Measurements from ENCODE around the gene ARHGEF37. TPM values are rescaled to one million over a fixed set of nuclear protein-coding genes. Genes with fewer than 3 reads are reported as not detected.
A peak's percentile ranks its signal among the peaks of the same experiment; 100 is the strongest.

Gene ARHGEF37
- polyA plus RNA-seq, 1 experiment: 0.92 TPM

DNA sequence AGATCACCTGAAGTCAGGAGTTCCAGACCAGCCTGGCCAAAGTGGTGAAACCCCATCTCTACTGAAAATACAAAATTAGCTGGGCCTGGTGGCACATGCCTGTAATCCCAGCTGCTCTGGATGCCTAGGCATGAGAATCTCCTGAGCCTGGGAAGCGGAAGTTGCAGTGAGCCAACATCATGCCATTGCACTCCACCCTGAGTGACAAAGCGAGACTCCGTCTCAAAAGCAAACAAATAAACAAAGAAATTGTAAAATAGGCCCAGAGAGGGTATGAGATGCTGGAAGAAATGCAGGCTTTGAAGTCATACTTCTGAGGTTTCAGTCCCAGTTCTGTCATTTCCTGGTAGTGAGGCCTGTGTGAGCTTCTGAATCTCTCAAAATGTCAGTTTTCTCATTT, 5.3 kb upstream of the ARHGEF37 start:
- no peak for DNase-seq (ENCODE audit: low read depth)
- ChIA-PET POLR2A (no interaction called here), CTCF (interaction anchor here (0.6 to 1.9 kb wide), 5 partner anchors 11 to 177 kb away, joined by 3 to 5 read pairs (median 3); no protein-coding TSS in a partner anchor)
- Histone ChIP-seq H3K4me3 (ENCODE audit: low read depth, low read length) (no peak overlapping the region), H3K36me3 (ENCODE audit: control insufficient read depth, insufficient read depth, low read length) (no peaks in the 10 kb centered on the region), H3K27me3 (ENCODE audit: control insufficient read depth, insufficient read depth, low read length) (no peaks in the 10 kb centered on the region)
- TF ChIP-seq, protein P1, sequence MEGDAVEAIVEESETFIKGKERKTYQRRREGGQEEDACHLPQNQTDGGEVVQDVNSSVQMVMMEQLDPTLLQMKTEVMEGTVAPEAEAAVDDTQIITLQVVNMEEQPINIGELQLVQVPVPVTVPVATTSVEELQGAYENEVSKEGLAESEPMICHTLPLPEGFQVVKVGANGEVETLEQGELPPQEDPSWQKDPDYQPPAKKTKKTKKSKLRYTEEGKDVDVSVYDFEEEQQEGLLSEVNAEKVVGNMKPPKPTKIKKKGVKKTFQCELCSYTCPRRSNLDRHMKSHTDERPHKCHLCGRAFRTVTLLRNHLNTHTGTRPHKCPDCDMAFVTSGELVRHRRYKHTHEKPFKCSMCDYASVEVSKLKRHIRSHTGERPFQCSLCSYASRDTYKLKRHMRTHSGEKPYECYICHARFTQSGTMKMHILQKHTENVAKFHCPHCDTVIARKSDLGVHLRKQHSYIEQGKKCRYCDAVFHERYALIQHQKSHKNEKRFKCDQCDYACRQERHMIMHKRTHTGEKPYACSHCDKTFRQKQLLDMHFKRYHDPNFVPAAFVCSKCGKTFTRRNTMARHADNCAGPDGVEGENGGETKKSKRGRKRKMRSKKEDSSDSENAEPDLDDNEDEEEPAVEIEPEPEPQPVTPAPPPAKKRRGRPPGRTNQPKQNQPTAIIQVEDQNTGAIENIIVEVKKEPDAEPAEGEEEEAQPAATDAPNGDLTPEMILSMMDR (IDR thresholded peaks at IDR 0.05; ENCODE audit: insufficient read depth, low read depth, low read length): no peak

DNA sequence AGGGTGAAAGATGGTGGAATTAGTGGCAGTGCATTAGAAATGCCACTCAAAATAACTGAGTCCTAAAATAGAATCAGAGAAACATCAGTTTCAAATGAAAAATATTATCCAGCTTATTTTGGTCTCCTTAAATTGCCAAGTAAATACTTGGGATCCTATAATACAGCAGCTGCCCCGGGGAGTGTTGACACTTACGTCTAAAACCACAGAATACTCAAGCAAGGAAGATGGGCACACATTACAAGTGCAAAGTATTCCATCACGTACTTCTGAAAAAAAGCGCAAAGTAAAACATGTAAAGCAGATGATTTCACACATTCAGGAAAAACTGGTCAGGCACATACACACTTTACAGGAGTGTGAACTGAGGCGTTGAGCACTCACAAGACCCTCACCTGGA, 2.4 kb upstream of the ARHGEF37 start:
- Histone ChIP-seq H3K36me3 (ENCODE audit: control insufficient read depth, insufficient read depth, low read length) (no peaks in the 10 kb centered on the region), H3K27me3 (ENCODE audit: control insufficient read depth, insufficient read depth, low read length) (no peaks in the 10 kb centered on the region), H3K4me3 (ENCODE audit: low read depth, low read length) (no peak overlapping the region)
- DNase-seq (ENCODE audit: low read depth): no peak
- ChIA-PET CTCF (interaction anchor here (0.6 to 2.9 kb wide), 7 partner anchors 8 to 212 kb away, joined by 3 to 11 read pairs (median 3); no protein-coding TSS in a partner anchor), POLR2A (interaction anchor here (0.6 kb wide), 1 partner anchor 166 kb away, joined by 7 read pairs; no protein-coding TSS in a partner anchor)
- TF ChIP-seq, protein P1 (IDR thresholded peaks at IDR 0.05; ENCODE audit: insufficient read depth, low read depth, low read length): no peak

DNA sequence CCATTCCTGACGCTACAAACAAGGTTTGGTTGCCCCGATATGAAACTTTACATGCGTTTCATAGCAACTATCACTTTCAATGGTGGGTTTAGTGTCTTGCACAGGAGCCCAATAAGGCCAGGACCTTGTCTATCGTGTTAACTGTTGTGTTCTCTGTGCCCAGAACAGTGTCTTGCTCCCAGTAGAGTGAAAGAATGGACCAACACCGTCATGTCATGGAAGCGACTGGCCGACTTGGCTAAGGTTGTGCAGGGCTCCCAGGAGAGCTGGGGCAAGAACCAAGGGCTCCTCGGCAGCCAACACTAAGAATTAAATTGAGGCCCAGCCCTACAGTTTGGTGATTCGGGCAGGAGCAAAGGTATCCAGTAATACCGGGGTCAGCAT, 498 bp upstream of the ARHGEF37 start:
- TF ChIP-seq, protein P1 (IDR thresholded peaks at IDR 0.05; ENCODE audit: insufficient read depth, low read depth, low read length): no peak
- H3K27me3 ChIP-seq (ENCODE audit: control insufficient read depth, insufficient read depth, low read length): no peaks in the 10 kb centered on the region
- peak overlapping the region; percentile 39 for H3K4me3 ChIP-seq (ENCODE audit: low read depth, low read length)
- no peaks in the 10 kb centered on the region for H3K36me3 ChIP-seq (ENCODE audit: control insufficient read depth, insufficient read depth, low read length)
- ChIA-PET CTCF (interaction anchor here (0.9 to 2.9 kb wide), 5 partner anchors 25 to 214 kb away, joined by 4 to 10 read pairs (median 8); no protein-coding TSS in a partner anchor), POLR2A (no interaction called here)
- DNase-seq (ENCODE audit: low read depth): no peak

DNA sequence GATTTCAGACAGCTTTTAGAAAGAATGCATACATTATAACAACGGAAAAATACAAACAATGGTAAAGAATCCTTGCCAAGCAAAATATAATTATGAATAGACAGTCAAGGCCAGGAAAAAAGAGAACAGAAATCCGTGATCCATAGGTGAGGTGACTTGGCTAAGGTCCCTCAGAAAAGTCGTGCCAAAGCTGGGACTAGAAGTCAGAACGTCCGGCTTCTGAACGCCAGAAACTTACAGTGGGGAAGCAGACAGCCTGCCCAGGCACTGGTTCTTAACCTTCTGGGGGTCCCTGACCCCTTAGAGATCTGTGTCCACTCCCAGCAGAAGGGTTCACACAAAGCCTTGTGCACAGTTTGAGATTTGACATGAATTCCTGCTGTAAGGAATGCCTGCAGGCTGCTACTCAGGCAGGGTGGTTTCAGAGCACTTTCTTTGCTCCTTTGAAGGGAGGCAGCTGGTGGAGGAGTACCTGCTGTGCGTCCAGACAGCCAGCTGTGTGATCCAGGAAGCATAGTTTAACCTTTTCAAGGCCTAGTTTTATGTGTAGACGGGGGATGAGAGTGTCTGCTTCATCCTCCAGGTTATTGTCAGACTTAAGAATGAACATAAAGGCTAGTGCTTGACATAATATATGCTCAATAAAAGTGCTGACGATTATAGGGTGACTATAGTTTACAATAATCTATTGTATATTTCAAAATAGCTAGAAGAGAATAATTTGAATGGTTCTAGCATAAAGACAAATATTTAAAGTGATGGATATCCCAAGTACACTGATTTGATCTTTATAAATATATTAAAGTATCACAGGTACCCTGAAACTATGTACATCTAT, 852 bp downstream of the ARHGEF37 start:
- POLR2A ChIA-PET: no interaction called here
- CTCF ChIA-PET: interaction anchor here (0.9 to 2.9 kb wide), 6 partner anchors 23 to 214 kb away, joined by 3 to 19 read pairs (median 4); no protein-coding TSS in a partner anchor
- DNase-seq (ENCODE audit: low read depth): no peak
- TF ChIP-seq, protein P1 (IDR thresholded peaks at IDR 0.05; ENCODE audit: insufficient read depth, low read depth, low read length): no peak
- Histone ChIP-seq H3K27me3 (ENCODE audit: control insufficient read depth, insufficient read depth, low read length) (no peaks in the 10 kb centered on the region), H3K4me3 (ENCODE audit: low read depth, low read length) (no peak overlapping the region), H3K36me3 (ENCODE audit: control insufficient read depth, insufficient read depth, low read length) (no peaks in the 10 kb centered on the region)

DNA sequence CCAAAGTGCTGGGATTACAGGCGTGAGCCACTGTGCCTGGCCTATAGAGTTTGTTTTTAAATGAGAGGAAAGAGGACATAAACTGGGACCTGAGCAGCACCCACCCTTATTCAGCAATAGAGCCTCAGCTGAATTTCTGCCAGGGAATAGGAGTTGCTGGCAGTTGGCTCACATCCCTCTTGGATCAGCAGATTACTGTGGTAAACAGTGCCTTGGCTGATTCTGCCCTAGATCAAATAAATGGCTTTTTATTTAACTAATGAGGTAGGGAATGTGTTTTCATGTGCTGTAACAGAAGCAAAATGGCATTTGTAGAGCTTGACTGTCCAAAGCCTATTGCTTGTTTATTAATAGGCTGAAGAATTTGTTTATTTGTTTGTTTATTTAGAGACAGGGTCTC, 2.1 kb downstream of the ARHGEF37 start:
- no peaks in the 10 kb centered on the region for H3K27me3 ChIP-seq (ENCODE audit: control insufficient read depth, insufficient read depth, low read length)
- H3K36me3 ChIP-seq (ENCODE audit: control insufficient read depth, insufficient read depth, low read length): no peaks in the 10 kb centered on the region
- ChIA-PET POLR2A (no interaction called here), CTCF (interaction anchor here (1.1 to 2.9 kb wide), 3 partner anchors 26 to 148 kb away, joined by 4 to 19 read pairs (median 5); no protein-coding TSS in a partner anchor)
- H3K4me3 ChIP-seq (ENCODE audit: low read depth, low read length): no peak overlapping the region
- TF ChIP-seq, protein P1 (IDR thresholded peaks at IDR 0.05; ENCODE audit: insufficient read depth, low read depth, low read length): no peak
- no peak for DNase-seq (ENCODE audit: low read depth)

Data from BJ (cell line).